Neuronal stem cell (in vitro differentiated cells): ENCODE measurements around the gene COL5A3.
A peak's percentile ranks its signal among the peaks of the same experiment; 100 is the strongest.

ENCODE experiments used
- DNase-seq: peaks from one replicate; pipeline ENCODE4 v3.0.0-alpha.2; 2013; ENCODE audit warnings: low spot score
- H2AFZ ChIP-seq: one replicate; pipeline ENCODE4 v1.6.1; 2013; ENCODE audit warnings: mild to moderate bottlenecking, low read length, inconsistent platforms
- H2AK5ac ChIP-seq: 2 replicates; pipeline ENCODE4 v1.6.1; 2013; ENCODE audit warnings: low read depth, mild to moderate bottlenecking, inconsistent platforms, low read length, moderate library complexity, mixed read lengths
- H2BK120ac ChIP-seq: 2 replicates; pipeline ENCODE4 v1.6.1; 2013; ENCODE audit warnings: low read depth, mild to moderate bottlenecking, inconsistent platforms, low read length, moderate library complexity, mixed read lengths
- H2BK12ac ChIP-seq: one replicate; pipeline ENCODE4 v1.6.1; 2013; ENCODE audit warnings: low read length, inconsistent platforms
- H2BK15ac ChIP-seq: 2 replicates; pipeline ENCODE4 v1.6.1; 2013; ENCODE audit warnings: mild to moderate bottlenecking, low read length, inconsistent platforms, mixed read lengths
- H2BK5ac ChIP-seq: one replicate; pipeline ENCODE4 v1.6.1; 2013; ENCODE audit warnings: inconsistent platforms, mild to moderate bottlenecking, low read length, moderate library complexity
- H3K14ac ChIP-seq: one replicate; pipeline ENCODE4 v1.6.1; 2013; ENCODE audit warnings: low read length, inconsistent platforms
- H3K18ac ChIP-seq: 2 replicates; pipeline ENCODE4 v1.6.1; 2013; ENCODE audit warnings: low read length, inconsistent platforms
- H3K23ac ChIP-seq: 2 replicates; pipeline ENCODE4 v1.6.1; 2013; ENCODE audit warnings: low read depth, mild to moderate bottlenecking, mixed read lengths, low read length, inconsistent platforms; ENCODE audit not compliant: poor library complexity
- H3K27ac ChIP-seq: replicated peaks from 3 replicates; pipeline ENCODE4 v1.5.1; 2013; ENCODE audit warnings: low read length, inconsistent platforms
- H3K27me3 ChIP-seq, 3 experiments: 2 replicates each; pipeline ENCODE4 v1.6.1; 2013; ENCODE audit warnings: low read length in 3 of 3, mild to moderate bottlenecking in 2 of 3, inconsistent platforms in 1 of 3, low read depth in 1 of 3, mixed read lengths in 1 of 3, moderate library complexity in 1 of 3; ENCODE audit not compliant: control insufficient read depth in 3 of 3, insufficient read depth in 3 of 3
- H3K36me3 ChIP-seq, 2 donors: replicated peaks in 1 of 2; 2 replicates each; pipeline ENCODE4 v1.6.1; 2013; ENCODE audit warnings: low read length in 2 of 2; ENCODE audit not compliant: control insufficient read depth in 2 of 2, insufficient read depth in 2 of 2
- H3K4ac ChIP-seq: 2 replicates; pipeline ENCODE4 v1.6.1; 2013; ENCODE audit warnings: inconsistent platforms, mild to moderate bottlenecking, low read length, moderate library complexity
- H3K4me1 ChIP-seq, 2 donors: 1 replicate in 1 of 2; 2 replicates in 1 of 2; pipeline ENCODE4 v1.6.1; 2013; ENCODE audit warnings: low read length in 2 of 2, low read depth in 1 of 2; ENCODE audit not compliant: control insufficient read depth in 2 of 2, insufficient read depth in 1 of 2
- H3K4me2 ChIP-seq: one replicate; pipeline ENCODE4 v1.6.1; 2013; ENCODE audit warnings: mild to moderate bottlenecking, low read length, inconsistent platforms; ENCODE audit not compliant: insufficient read depth, poor library complexity, severe bottlenecking
- H3K4me3 ChIP-seq, 2 donors: 2 replicates each; pipeline ENCODE4 v1.5.1; 2013; ENCODE audit warnings: low read length in 2 of 2, mild to moderate bottlenecking in 2 of 2, inconsistent platforms in 1 of 2, moderate library complexity in 1 of 2
- H3K79me1 ChIP-seq: one replicate; pipeline ENCODE4 v1.6.1; 2013; ENCODE audit warnings: low read depth, mild to moderate bottlenecking, inconsistent platforms, low read length, moderate library complexity
- H3K9ac ChIP-seq: one replicate; pipeline ENCODE4 v1.6.1; 2013; ENCODE audit warnings: mild to moderate bottlenecking, low read depth, low read length, inconsistent platforms; ENCODE audit not compliant: poor library complexity
- H3K9me3 ChIP-seq, 2 donors: replicated peaks in 1 of 2; 2 replicates each; pipeline versions ENCODE3 to v1.6.1; 2013; ENCODE audit warnings: low read length in 2 of 2, mild to moderate bottlenecking in 2 of 2, inconsistent platforms in 1 of 2, low read depth in 1 of 2, mixed read lengths in 1 of 2, moderate library complexity in 1 of 2; ENCODE audit not compliant: control insufficient read depth in 2 of 2, insufficient read depth in 1 of 2
- H4K8ac ChIP-seq: one replicate; pipeline ENCODE4 v1.6.1; 2013; ENCODE audit warnings: low read depth, mild to moderate bottlenecking, inconsistent platforms, low read length, moderate library complexity
- H4K91ac ChIP-seq: one replicate; pipeline ENCODE4 v1.6.1; 2013; ENCODE audit warnings: low read length, low read depth, mild to moderate bottlenecking, inconsistent platforms; ENCODE audit not compliant: poor library complexity
- WGBS, 2 donors: extraction: QIAGEN DNeasy Blood & Tissue Kit; methylation state at CpG; one replicate each; pipeline ENCODE4 v1.1.7; 2013; ENCODE audit warnings: missing lambda C conversion rate in 2 of 2, mixed read lengths in 1 of 2; ENCODE audit not compliant: insufficient read length in 2 of 2, insufficient replicate concordance in 1 of 2; ENCODE audit errors: extremely low coverage in 2 of 2; 5-methylcytosine and 5-hydroxymethylcytosine counted together

Gene COL5A3

GRCh38 chr19:9991425-9992191 lies 18.7 kb downstream of the COL5A3 start:
- H3K27me3 ChIP-seq, result peaks cover 0 to 11% (median 0%) of the 10 kb centered on the region in 3 experiments
- H3K4ac ChIP-seq, result no peak overlapping the region
- no peak overlapping the region for H2AFZ ChIP-seq
- no CpG with 5 or more reads among the region's 11 CpGs for WGBS, 2 donors
- no peak overlapping the region for H2AK5ac ChIP-seq
- peaks cover 5 to 6% of the 10 kb centered on the region in 2 donors for H3K4me1 ChIP-seq
- no peak overlapping the region for H3K9ac ChIP-seq
- H3K23ac ChIP-seq, result no peak overlapping the region
- no peak overlapping the region for H3K27ac ChIP-seq
- no peak overlapping the region for H3K14ac ChIP-seq
- H4K91ac ChIP-seq, result no peak overlapping the region
- no peak overlapping the region for H4K8ac ChIP-seq
- H2BK12ac ChIP-seq, result no peak overlapping the region
- peaks cover 1% of the 10 kb centered on the region for H3K79me1 ChIP-seq
- no peak for DNase-seq
- no peaks in the 10 kb centered on the region for H3K9me3 ChIP-seq
- H3K36me3 ChIP-seq, result no peaks in the 10 kb centered on the region
- no peak overlapping the region for H2BK15ac ChIP-seq
- H3K4me3 ChIP-seq, result no peak overlapping the region
- H3K18ac ChIP-seq, result no peak overlapping the region
- no peak overlapping the region for H2BK5ac ChIP-seq
- H2BK120ac ChIP-seq, result no peak overlapping the region
- H3K4me2 ChIP-seq, result no peak overlapping the region

GRCh38 chr19:9989504-9989903 lies 20.8 kb downstream of the COL5A3 start:
- no peak overlapping the region for H3K14ac ChIP-seq
- WGBS, 2 donors, result no CpG with 5 or more reads among the region's 3 CpGs
- no peak overlapping the region for H2AK5ac ChIP-seq
- no peak overlapping the region for H2BK15ac ChIP-seq
- no peak overlapping the region for H4K8ac ChIP-seq
- no peak overlapping the region for H3K23ac ChIP-seq
- no peak overlapping the region for H2BK120ac ChIP-seq
- no peak overlapping the region for H3K18ac ChIP-seq
- no peak overlapping the region for H2AFZ ChIP-seq
- H3K4me1 ChIP-seq, result peaks cover 9 to 14% of the 10 kb centered on the region in 2 donors
- H3K4me3 ChIP-seq, result no peak overlapping the region
- no peak overlapping the region for H4K91ac ChIP-seq
- no peak overlapping the region for H2BK5ac ChIP-seq
- DNase-seq, result no peak
- H3K36me3 ChIP-seq, result no peaks in the 10 kb centered on the region
- no peak overlapping the region for H2BK12ac ChIP-seq
- H3K4ac ChIP-seq, result no peak overlapping the region
- no peaks in the 10 kb centered on the region for H3K79me1 ChIP-seq
- no peak overlapping the region for H3K4me2 ChIP-seq
- H3K9me3 ChIP-seq, result peaks cover 0 to 3% of the 10 kb centered on the region in 2 donors
- H3K27ac ChIP-seq, result no peak overlapping the region
- H3K27me3 ChIP-seq, result no peaks in the 10 kb centered on the region
- no peak overlapping the region for H3K9ac ChIP-seq

- Histone ChIP-seq H2BK5ac (no peak overlapping the region), H3K4me1 (peaks cover 10 to 17% of the 10 kb centered on the region in 2 donors), H3K79me1 (no peaks in the 10 kb centered on the region), H2BK12ac (no peak overlapping the region), H3K23ac (no peak overlapping the region), H3K36me3 (no peaks in the 10 kb centered on the region), H3K9me3 (peaks cover 0 to 3% of the 10 kb centered on the region in 2 donors), H2BK120ac (no peak overlapping the region), H2BK15ac (no peak overlapping the region), H3K14ac (no peak overlapping the region), H3K18ac (no peak overlapping the region), H3K27me3 (no peaks in the 10 kb centered on the region), H2AFZ (peak overlapping the region; percentile 69), H2AK5ac (no peak overlapping the region), H3K4me3 (no peak overlapping the region), H4K91ac (no peak overlapping the region), H4K8ac (no peak overlapping the region), H3K4me2 (peak overlapping the region; percentile 24), H3K4ac (no peak overlapping the region), H3K27ac (no peak overlapping the region), H3K9ac (no peak overlapping the region)
- WGBS, 2 donors, result no CpG with 5 or more reads among the region's 8 CpGs
- peak; percentile 47 for DNase-seq
Measured at GRCh38 chr19:9986787-9987281, 23.5 kb downstream of the COL5A3 start.

GRCh38 chr19:9981406-9982260 lies 28.7 kb downstream of the COL5A3 start:
- no CpG with 5 or more reads among the region's 8 CpGs for WGBS, 2 donors
- Histone ChIP-seq H3K4me2 (no peak overlapping the region), H3K14ac (no peak overlapping the region), H3K9ac (no peak overlapping the region), H2AK5ac (no peak overlapping the region), H4K91ac (no peak overlapping the region), H3K27ac (no peak overlapping the region), H2BK5ac (no peak overlapping the region), H3K23ac (no peak overlapping the region), H3K27me3 (no peaks in the 10 kb centered on the region), H2BK15ac (no peak overlapping the region), H3K4me1 (peaks cover 5 to 12% of the 10 kb centered on the region in 2 donors), H3K9me3 (peaks cover 0 to 3% of the 10 kb centered on the region in 2 donors), H3K36me3 (no peaks in the 10 kb centered on the region), H2BK12ac (no peak overlapping the region), H2BK120ac (no peak overlapping the region), H3K79me1 (no peaks in the 10 kb centered on the region), H2AFZ (no peak overlapping the region), H3K18ac (no peak overlapping the region), H3K4me3 (no peak overlapping the region), H4K8ac (no peak overlapping the region), H3K4ac (no peak overlapping the region)
- no peak for DNase-seq
